HG03103 (cell line): ENCODE data around the gene RC3H1.
"Not testable (repeated sequence)": the region's sequence is repeated elsewhere in the genome, so short reads cannot be mapped to it uniquely, and the experiment has no call there.

Experiments
- ATAC-seq: cut with Tn5 transposase; IDR thresholded peaks from one replicate; pipeline ENCODE4 v1.9.1; 2021; ENCODE audit warnings: low read depth; ENCODE audit not compliant: unreplicated experiment

The RC3H1 gene

DNA sequence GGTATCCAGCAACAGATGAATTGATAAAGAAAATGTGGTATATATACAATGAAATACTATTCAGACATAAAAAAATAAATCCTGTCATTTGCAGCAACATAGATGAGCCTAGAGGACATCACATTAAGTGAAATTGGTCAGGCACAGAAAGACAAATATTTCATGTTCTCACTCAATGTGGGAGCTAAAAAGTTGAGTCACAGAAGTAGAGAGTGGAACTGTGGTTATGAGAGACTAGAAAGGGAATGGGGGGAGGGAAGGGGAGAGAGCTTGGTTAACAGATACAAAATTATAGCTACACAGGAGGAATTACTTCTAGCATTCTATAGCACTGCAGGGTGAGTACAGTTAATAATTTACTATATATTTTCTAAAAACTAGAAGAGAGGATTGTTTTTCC lies 68.0 kb downstream of the RC3H1 start:
- ATAC-seq, result no peak

DNA sequence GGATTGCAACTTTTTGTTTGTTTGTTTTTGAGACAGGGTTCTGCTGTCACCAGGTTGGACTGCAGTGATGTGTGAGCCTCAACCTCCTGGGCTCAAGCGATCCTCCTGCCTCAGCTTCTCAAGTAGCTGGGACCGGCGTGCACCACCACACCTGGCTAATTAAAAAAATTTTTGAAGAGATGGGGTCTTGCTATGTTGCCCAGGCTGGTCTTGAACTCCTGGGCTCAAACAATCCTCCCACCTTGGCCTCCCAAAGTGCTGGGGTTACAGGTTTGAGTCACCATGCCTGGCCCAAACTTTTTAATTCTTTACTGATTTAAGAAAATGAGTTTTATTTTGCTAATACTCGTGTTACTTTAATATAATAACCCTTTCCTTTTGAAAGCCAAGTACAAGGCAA lies 73.6 kb downstream of the RC3H1 start:
- no peak for ATAC-seq

DNA sequence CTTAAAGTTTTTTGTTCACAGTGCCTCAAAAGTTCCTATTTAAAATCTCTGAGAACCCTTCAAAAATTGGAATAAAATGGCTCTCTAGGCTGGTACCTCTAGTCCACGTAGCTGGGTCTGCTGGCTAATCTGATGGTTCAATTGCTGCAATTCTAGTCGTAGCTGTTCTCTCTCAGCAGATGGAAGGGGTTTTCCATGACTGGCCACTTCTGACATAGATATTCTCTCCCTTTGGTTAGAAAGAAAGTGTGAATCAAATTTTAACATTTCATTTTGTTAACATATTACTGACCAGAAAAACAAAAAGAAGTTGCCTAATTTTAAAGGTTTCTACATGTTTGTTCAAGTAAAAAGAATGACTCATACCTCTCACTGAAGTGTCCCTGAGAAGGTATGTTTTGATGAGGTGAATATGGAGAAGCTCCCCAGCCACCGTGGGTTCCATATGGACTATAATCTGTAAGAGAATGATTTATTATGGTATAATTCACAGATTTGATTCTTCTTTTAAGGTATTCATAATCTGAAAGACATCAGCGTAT lies 75.7 kb downstream of the RC3H1 start:
- ATAC-seq, result no peak

DNA sequence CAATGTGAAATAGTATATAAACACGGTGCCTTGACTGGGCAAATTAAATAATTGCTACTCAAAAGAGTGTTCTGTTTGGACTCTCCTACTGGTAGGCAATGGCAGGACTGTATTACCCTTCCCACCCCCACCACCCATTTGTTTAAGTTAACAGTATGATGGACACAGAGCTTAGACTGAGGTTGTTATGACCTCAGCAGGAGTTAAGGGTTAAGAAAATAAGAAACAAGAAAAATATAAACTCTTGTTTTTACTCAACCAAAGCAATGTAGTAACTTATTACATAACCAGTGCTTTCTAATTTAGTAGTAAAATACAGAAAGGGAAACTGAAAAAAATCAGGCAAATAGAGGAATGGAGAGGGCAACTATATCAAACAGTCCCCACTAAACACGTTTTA lies 85.1 kb downstream of the RC3H1 start:
- ATAC-seq, result no peak

DNA sequence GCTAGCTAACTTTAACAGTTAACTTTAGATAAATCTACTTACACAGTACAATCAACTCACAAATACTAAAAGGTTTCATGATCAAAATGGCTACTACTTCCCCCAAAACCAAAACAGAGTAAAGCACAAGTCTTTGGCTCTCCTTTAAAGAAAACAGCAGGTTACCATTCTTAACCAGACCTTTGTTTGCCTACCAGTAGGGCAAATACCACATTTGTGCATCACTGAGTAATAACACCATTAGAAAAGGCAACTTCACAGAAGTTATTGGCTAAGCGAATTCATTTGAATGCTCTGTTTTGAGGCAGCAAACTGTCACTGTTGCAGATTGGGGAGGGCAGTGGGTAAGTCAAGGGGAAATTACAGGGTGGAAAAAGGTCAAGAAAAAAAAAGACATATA lies 87.7 kb downstream of the RC3H1 start:
- ATAC-seq, result no peak

DNA sequence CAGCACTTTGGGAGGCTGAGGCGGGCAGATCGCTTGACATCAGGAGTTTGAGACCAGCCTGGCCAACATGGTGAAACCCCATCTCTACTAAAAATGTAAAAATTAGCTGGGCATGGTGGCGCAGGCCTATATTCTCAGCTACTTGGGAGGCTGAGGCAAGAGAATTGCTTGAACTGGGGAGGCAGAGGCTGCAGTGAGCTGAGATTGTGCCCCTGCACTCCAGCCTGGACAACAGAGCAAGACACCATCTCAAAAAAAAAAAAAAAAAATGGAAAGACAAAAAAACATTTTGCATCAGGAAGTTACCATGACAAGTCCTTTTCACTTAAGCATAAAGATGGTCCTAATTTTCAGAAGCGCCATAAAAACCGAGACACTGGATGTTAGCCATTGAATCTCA lies 91.6 kb downstream of the RC3H1 start:
- ATAC-seq, result not testable (repeated sequence)

DNA sequence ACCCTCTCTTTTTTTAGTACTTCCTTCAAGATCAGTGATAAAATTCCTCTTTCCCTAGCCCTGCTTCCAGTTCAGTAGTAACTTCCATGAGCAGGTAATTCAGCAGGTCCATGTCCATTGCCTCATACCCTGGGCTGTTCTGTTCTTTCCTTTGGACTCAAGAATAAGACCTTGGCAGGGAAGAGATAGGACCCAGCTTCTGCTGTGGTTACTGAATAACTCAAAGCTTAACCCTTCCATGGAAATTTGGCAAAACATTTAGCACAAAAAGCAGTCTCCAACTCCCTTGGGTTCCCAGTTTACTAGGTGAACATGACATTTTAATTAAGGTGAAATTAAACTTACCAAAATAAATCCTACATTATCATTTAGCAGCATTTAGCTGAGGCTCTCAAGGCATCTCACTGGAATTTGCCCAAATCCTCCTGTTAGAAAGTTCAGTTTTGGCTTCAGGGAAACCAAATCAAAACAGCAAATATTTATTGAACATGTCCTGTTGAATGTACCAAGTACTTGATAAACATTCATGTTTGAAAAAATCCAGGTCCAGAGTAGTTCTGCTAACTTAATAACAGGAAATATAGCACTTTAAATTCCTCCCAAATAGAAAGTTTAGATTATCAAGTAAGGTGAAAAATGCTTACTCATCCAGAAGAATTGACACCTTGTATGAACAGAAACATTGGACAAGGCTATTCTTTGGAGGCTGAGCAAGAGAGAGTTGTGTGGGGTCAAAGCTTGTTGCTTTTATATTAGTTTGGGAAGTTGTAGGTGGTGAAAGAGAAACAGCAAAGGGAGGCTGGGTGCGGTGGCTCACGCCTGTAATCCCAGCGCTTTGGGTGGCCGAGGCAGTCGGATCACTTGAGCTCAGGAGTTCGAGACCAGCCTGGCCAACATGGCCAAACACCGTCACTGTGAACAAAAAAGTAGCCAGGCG lies 96.6 kb downstream of the RC3H1 start:
- no peak for ATAC-seq

DNA sequence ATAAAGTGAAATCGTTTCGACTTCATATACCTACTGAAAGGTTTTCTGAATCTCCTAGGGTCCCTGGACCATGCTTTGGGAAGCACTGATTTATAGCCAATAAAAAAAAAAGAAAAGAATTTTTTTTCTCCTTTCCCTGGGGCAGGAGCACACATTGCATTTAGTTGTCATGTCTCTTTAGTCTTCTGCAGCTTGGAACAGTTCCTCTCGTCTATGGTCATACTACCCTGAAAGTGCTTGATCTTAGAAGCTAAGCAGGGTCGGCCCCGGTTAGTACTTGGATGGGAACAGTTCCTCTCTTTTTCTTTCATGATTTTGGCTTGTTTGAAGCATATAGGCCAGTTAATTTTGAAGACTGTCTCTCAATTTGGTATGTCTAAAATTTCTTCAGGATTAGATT lies 101.3 kb downstream of the RC3H1 start:
- ATAC-seq, result no peak

DNA sequence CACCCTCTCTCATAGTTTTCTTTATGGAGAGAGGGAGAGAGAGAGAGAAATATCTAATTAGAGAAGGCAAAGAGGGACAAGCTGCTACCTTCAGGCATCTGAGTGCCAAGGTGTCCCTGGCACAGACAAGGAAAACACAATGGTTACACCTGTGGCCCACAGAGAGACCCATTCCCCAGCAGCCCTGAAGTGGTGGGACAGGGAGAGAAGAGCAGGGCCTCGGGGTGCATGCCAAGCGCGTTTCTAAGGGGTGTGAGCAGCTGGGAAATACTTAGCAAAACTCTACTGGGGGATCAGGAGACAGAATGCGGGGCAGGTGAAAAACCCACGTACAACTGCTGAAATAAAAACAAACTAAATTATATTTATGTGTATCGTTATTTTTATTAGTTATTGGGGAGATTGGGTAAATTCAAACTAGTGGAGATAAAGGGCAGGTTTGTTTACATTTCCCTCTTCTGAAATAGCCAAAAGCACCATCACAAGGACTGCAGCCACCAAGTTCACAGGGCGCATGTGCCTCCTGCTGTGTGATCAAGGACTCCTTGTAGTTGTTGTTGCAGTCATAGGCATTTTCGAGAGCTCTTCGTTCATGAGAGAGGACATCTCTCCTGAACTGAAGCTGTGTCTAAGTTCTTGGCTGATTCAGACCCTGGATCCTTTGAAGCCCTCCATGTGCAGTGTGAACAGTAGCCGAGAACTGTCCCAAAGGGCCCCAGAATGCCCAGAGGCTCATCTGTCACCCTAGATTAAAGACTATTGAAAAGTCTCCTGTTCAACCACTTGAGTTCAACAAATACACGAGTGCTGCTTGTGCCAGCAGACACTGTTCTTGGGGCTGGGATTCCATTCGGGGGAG lies 104.3 kb downstream of the RC3H1 start:
- no peak for ATAC-seq

DNA sequence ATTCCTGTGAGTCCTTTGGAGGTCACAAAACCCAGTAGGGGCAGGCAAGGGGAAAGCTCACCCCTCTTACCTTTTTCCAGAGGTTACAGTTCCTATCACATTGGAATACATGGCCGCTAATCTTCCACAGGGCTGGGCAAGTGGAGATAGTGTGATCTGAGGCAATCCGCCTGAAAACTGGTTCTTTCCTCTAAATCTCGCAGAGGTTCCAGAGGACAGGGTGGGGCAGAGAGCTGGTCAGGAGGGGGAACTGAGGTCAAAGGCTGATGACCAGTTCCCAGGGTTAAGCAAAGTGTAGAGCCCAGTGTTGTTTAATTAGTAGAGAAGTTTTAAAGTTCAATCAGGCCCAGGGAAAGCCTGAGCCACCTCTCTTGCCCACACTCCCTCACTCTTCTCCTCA lies 105.0 kb downstream of the RC3H1 start, which contains the start of gene SERPINC1:
SERPINC1 (minus strand) TSS at position 179 of the 400 bp plus-strand sequence; CDS start at position 111, 68 bp downstream.
- ATAC-seq, result no peak

DNA sequence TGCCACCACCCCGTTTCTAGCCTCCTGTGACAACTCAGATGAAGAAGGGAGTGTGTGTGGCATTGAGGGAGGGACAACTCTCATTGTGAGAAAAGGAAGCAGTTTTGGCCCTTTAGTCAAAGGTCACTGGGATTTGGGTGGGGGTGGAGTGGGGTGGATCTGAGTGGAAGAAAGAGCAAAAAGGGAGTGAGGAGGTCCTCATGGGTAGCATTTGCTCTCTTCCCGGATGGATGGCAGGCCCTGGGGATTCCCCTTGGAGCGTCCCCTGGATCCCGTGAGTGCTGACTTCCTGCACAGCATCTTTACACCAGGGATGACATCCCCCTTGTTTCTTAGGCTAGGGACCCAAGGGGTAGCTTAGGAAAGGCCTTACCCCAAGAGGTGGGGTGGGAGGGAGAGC lies 105.5 kb downstream of the RC3H1 start:
- ATAC-seq, result no peak

DNA sequence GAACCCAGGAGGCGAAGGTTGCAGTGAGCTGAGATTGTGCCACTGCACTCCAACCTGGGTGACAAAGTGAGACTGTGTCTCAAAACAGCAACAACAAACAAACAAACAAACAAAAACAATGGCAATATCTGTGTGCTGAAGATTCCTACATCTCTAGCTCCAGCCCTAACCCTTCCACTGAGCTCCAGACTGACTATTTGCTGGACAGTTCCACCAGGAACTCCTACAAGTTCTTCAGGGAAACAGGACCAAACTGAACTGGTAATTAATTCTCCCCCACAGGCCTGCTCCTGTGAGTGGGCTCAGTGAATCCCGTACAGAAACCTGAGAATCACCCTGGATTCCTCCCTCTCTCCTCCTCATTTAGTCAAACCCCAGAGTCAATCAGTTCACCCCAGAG lies 106.6 kb downstream of the RC3H1 start:
- ATAC-seq, result no peak

DNA sequence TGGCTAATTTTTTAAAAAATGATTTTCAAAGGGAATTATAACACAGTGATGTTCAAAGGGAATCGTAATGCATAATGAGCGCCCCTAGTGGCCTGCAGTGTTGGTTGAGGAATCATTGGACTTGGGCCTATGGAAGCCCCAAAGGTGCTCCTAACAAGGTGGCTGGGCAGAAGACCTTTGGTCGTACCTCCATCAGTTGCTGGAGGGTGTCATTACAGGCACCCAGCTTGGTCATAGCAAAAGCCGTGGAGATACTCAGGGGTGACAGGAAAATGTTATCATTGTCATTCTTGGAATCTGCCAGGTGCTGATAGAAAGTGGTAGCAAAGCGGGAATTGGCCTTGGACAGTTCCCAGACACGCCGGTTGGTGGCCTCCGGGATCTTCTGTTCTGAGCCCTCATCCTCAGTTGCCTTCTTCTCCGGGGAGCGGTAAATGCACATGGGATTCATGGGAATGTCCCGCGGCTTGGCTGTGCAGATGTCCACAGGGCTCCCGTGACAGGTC lies 107.7 kb downstream of the RC3H1 start:
- ATAC-seq, result no peak

DNA sequence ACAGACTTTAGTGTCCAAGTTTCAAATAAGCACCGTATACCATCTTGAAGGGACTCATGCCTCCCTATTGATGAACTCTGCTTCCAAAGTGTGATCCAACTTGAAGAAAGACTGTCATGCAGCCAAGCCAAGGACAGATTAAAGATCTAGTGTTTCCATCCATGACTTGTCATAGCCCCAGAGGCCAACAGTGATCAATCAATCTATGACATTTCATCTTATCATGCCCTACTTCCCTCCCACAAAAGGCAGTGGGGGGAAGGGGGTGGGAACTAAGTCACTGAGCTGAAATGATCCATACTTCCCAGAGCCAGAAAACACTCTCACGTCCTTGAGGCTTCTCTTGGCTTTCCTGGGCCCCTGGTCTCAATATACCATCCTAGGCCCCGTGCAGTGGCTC lies 109.0 kb downstream of the RC3H1 start:
- no peak for ATAC-seq

DNA sequence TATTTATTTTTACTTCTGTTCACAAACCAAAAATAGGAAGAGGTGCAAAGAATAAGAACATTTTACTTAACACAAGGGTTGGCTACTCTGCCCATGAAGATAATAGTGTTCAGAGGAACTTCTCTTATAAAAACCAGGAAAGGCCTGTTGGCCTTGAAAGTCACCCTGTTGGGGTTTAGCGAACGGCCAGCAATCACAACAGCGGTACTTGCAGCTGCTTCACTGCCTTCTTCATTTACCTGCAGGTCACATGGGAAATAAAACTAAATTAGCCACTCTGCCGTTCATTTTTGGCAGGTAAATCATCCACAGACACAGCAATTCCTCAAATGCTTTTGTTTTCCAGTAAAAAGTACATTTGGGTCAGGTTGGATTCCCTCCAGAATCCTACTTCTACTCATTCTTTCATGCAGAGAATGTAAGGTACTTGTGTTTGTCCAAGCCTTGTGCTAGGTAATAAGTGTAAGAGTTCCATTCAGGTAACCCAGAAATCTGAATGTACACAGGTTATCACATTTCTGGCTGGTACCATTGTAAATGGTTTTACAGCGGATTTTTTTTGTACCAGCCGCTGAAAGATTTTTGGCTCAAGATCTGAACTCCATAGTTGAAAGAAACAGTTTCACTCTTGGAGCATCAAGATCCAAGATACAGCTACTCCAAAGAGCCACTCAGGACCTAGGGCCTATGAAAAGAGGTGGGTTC lies 118.2 kb downstream of the RC3H1 start:
- ATAC-seq, result no peak

DNA sequence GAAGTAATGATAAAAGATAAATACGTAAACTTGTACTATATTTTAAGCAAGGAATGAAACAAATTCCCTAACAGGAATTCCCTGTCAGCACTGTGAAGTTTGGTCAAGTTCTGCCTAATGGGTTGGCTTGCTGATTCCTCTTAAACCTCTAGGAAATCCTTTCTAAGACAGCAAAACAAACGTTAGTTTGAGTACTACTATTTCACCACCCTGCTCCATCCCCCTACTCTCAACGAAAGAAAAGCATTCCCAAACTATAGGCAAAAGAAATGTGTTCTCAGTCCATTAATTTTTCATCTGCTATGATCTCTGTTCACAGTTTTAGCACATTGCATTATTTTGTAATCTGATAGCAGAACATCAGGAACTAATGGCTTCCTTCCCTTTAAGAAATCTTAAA lies 121.2 kb downstream of the RC3H1 start:
- ATAC-seq, result no peak

DNA sequence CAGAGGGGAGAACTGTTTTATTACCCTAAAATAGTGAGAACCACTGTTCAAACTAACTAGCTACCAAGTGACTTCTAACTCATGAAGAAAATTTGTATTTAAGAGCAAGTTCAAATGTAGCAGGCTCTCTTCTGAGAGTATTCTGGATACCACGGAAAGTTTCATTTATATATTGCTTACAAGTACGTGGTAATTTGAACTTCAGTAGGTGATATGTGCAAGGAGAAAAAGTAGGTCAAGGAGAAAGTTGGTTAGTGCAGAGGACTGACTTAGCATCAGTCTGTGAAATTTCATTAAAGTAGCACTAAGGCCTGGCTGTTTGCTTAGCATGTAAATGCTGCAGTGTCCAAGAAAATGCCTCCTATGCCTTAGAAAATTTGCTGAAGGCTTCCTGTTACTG lies 121.7 kb downstream of the RC3H1 start:
- no peak for ATAC-seq

DNA sequence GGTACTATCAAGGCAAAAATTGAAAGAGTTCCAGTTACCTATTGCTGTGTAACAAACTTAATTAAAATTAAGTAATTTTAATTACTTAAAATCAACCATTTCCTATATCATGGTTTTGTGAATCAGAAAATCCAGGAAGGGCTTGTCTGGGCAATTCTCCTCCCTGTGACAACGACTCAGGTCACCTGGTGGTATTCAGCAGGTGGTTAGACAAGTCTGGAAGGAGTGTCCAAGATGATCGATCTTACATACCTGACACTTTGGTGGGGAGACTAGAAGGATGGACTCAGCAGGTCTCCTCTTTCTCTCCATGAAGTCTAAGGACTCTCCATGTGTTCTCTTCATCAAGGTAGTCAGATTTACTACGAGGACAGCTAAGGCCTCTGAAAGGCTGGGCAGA lies 128.0 kb downstream of the RC3H1 start:
- no peak for ATAC-seq

DNA sequence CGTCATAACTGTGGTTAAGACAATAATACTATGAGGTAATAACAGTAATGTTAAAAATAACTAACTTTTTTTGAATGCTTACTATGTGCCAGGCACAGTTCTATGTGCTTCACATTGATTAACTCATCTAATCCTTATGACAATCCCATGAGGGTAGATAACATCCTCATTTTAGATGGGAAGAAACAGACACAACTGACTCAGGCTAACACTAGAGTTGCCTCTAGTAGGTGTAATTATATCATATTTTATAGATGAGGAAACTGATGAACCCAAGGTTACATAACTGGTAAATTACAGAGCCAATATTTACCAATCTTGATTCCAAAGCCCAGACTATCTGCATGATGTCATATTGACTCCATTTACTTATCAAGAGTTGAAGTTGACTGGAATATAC lies 128.5 kb downstream of the RC3H1 start:
- no peak for ATAC-seq

DNA sequence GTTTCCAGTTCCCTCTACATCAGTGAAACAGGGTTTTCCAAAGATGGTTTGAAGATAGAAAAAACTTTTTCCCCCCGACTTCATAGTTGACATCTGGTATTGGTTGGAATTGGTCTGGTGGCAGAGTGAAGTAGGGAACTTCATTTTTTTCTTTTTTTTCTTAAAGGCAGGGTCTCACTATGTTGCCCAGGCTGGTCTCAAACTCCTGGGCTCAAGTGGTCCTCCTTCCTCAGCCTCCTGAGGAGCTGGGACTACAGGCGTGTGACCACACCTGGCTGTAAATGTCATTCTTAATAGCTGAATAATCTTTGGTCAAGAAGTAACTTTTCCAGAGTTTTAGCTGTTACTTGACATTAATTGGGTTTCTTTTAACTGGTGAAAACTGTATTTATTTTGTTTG lies 132.3 kb downstream of the RC3H1 start:
- ATAC-seq, result no peak
